ENCODE measurements around the gene ACAA1.

DNA sequence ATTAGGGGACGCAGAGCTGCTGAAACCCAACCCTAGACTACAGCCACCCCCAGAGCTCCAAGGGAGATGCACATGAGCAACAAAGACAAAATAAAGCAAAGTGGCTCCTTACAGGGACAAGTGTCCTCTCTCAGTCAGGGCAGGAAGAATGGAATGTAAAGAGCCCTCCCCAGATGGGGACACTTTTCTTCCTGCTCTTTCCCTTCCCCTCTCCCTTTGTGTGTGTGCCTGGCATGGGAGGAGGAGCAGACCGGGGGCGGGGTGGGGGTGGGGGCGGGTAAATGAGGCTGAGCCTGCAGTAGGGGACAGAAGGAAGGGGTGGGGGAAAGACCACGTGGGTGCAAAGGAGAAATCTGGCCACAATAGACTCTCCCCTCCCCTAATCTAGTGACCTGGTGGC, 37.4 kb downstream of the ACAA1 start:
- TF ChIP-seq, protein P1, sequence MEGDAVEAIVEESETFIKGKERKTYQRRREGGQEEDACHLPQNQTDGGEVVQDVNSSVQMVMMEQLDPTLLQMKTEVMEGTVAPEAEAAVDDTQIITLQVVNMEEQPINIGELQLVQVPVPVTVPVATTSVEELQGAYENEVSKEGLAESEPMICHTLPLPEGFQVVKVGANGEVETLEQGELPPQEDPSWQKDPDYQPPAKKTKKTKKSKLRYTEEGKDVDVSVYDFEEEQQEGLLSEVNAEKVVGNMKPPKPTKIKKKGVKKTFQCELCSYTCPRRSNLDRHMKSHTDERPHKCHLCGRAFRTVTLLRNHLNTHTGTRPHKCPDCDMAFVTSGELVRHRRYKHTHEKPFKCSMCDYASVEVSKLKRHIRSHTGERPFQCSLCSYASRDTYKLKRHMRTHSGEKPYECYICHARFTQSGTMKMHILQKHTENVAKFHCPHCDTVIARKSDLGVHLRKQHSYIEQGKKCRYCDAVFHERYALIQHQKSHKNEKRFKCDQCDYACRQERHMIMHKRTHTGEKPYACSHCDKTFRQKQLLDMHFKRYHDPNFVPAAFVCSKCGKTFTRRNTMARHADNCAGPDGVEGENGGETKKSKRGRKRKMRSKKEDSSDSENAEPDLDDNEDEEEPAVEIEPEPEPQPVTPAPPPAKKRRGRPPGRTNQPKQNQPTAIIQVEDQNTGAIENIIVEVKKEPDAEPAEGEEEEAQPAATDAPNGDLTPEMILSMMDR (IDR thresholded peaks at IDR 0.05) = no peak
- TF ChIP-seq EZH2 (IDR thresholded peaks at IDR 0.05; ENCODE audit: borderline replicate concordance, insufficient read depth, low read depth, low read length, poor library complexity, severe bottlenecking) = no peak

All from B cell (primary cell).